Measurements from ENCODE around the gene ATP11B.

GRCh38 chr3:182869059-182869458 is 75.8 kb downstream of the ATP11B start:
- TF ChIP-seq, protein P1, sequence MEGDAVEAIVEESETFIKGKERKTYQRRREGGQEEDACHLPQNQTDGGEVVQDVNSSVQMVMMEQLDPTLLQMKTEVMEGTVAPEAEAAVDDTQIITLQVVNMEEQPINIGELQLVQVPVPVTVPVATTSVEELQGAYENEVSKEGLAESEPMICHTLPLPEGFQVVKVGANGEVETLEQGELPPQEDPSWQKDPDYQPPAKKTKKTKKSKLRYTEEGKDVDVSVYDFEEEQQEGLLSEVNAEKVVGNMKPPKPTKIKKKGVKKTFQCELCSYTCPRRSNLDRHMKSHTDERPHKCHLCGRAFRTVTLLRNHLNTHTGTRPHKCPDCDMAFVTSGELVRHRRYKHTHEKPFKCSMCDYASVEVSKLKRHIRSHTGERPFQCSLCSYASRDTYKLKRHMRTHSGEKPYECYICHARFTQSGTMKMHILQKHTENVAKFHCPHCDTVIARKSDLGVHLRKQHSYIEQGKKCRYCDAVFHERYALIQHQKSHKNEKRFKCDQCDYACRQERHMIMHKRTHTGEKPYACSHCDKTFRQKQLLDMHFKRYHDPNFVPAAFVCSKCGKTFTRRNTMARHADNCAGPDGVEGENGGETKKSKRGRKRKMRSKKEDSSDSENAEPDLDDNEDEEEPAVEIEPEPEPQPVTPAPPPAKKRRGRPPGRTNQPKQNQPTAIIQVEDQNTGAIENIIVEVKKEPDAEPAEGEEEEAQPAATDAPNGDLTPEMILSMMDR (IDR thresholded peaks at IDR 0.05; ENCODE audit: insufficient read depth, low read depth, low read length): no peak
- no peak for TF ChIP-seq EZH2 (IDR thresholded peaks at IDR 0.05; ENCODE audit: insufficient read depth, low read length)
